ENCODE data around the gene C1QL3.

GRCh38 chr10:16470747-16471146 lies 50.9 kb downstream of the C1QL3 start:
- TF ChIP-seq POLR2A (IDR thresholded peaks at IDR 0.05; ENCODE audit: low read depth, low read length) (no peak), POLR2AphosphoS5 (IDR thresholded peaks at IDR 0.05; ENCODE audit: low read depth, low read length) (no peak), POU2F2 (IDR thresholded peaks at IDR 0.05; ENCODE audit: low read depth, low read length) (no peak), TAF1 (IDR thresholded peaks at IDR 0.05; ENCODE audit: low read depth, low read length) (no peak), PAX5 (IDR thresholded peaks at IDR 0.05; ENCODE audit: insufficient read depth, low read length, severe bottlenecking) (no peak), SPI1 (IDR thresholded peaks at IDR 0.05; ENCODE audit: low read depth, low read length) (no peak)

Data from GM12891 (cell line).